GM10248 (cell line): ENCODE measurements around the gene KCTD10.

Source experiments
- CTCF ChIA-PET: fragments of 300-600 bp; sonication (Branson Sonifier 250); formaldehyde crosslinking; extraction: SDS; loops from one replicate; lab custom pipeline; 2021; ENCODE audit warnings: antibody characterized with exemption; lab: Yijun Ruan, JAX
- POLR2A ChIA-PET: fragments of 350-650 bp; sonication (Branson Sonifier 250); formaldehyde crosslinking; extraction: SDS; loops from one replicate; lab custom pipeline; 2020; ENCODE audit warnings: antibody characterized with exemption; lab: Yijun Ruan, JAX
- DNase-seq: peaks from one replicate; pipeline ENCODE4 v3.0.0; 2012; ENCODE audit errors: extremely low spot score
- CTCF ChIP-seq: IDR thresholded peaks from 2 replicates; pipeline ENCODE4 v1.5.1; 2012; ENCODE audit warnings: mild to moderate bottlenecking, low read depth; ENCODE audit errors: extremely low read depth, missing control alignments, control extremely low read depth

KCTD10 gene

GRCh38 chr12:109473006-109473405 is 4.1 kb downstream of the KCTD10 start:
- ChIA-PET CTCF (interaction anchor here (1.2 to 2.4 kb wide), 3 partner anchors 18 to 46 kb away, joined by 3 to 8 read pairs (median 3); no protein-coding TSS in a partner anchor), POLR2A (no interaction called here)
- no peak for TF ChIP-seq CTCF
- DNase-seq, result no peak

- no peak for TF ChIP-seq CTCF
- DNase-seq, result no peak
- ChIA-PET POLR2A (no interaction called here), CTCF (interaction anchor here (1.0 kb wide), 1 partner anchor 12 kb away, joined by 4 read pairs; no protein-coding TSS in a partner anchor)
Observed at GRCh38 chr12:109469517-109469916, 7.6 kb downstream of the KCTD10 start.

- POLR2A ChIA-PET, result no interaction called here
- CTCF ChIA-PET, result interaction anchor here (1.1 kb wide), 1 partner anchor 33 kb away, joined by 4 read pairs; no protein-coding TSS in a partner anchor
- TF ChIP-seq CTCF, result no peak
Observed at GRCh38 chr12:109467978-109468676, 9.0 kb downstream of the KCTD10 start.

GRCh38 chr12:109466821-109467220 is 10.3 kb downstream of the KCTD10 start:
- TF ChIP-seq CTCF, result no peak
- CTCF ChIA-PET, result interaction anchor here (1.0 to 1.3 kb wide), 3 partner anchors 11 to 40 kb away, joined by 3 to 4 read pairs (median 4); no protein-coding TSS in a partner anchor
- POLR2A ChIA-PET, result no interaction called here
- DNase-seq, result no peak

More at GRCh38 chr12:109467978-109468676, 9.0 kb downstream of the KCTD10 start:
- no peak for DNase-seq

GRCh38 chr12:109466305-109466704 is 10.8 kb downstream of the KCTD10 start:
- DNase-seq, result no peak
- ChIA-PET POLR2A (no interaction called here), CTCF (interaction anchor here (1.0 to 1.3 kb wide), 2 partner anchors 12 to 39 kb away, joined by 3 to 4 read pairs; no protein-coding TSS in a partner anchor)
- no peak for TF ChIP-seq CTCF

GRCh38 chr12:109464642-109465351 is 12.3 kb downstream of the KCTD10 start:
- no peak for DNase-seq
- CTCF ChIA-PET, result interaction anchor here (0.7 kb wide), 1 partner anchor 37 kb away, joined by 3 read pairs; no protein-coding TSS in a partner anchor
- POLR2A ChIA-PET, result no interaction called here
- TF ChIP-seq CTCF, result no peak
